ENCODE data around the gene CNOT4.

- TF ChIP-seq CTCF (IDR thresholded peaks at IDR 0.05) (peak in 1 of 7 experiments; percentile 19), POLR2A (IDR thresholded peaks at IDR 0.05) (no peak)
Observed at GRCh38 chr7:135557455-135558336, 47.8 kb upstream of the CNOT4 start, which contains the start of gene NUP205.

Data from stomach (tissue), 4 donors.